ENCODE results near the gene GJA1. TPM values are rescaled to one million over a fixed set of nuclear protein-coding genes. Genes with fewer than 3 reads are reported as not detected.

The GJA1 gene
- total and polyA plus RNA-seq, 8 donors, result 3.3 to 30.0 (median 6.6) TPM

GRCh38 chr6:121463087-121463486, 27.6 kb downstream of the GJA1 start:
- Histone ChIP-seq H3K36me3 (no peaks in the 10 kb centered on the region), H3K4me1 (no peaks in the 10 kb centered on the region), H3K27me3 (no peaks in the 10 kb centered on the region), H3K9me3 (no peaks in the 10 kb centered on the region), H3K27ac (no peak overlapping the region), H3K4me3 (no peak overlapping the region)
- intact Hi-C loops (cut with DNase I), result no loop called here
- no peak for TF ChIP-seq CTCF (IDR thresholded peaks at IDR 0.05)
- DNase-seq (no peak), ATAC-seq (no peak), FAIRE-seq (no peak)
- WGBS, 2 donors, result 79% methylated on average over 3 of the region's 3 CpGs

GRCh38 chr6:121465101-121465500, 29.7 kb downstream of the GJA1 start:
- WGBS, 2 donors, result 88 to 93% methylated on average over 6 of the region's 6 CpGs
- ATAC-seq, result no peak
- DNase-seq, result no peak
- Histone ChIP-seq H3K9me3 (no peaks in the 10 kb centered on the region), H3K36me3 (no peaks in the 10 kb centered on the region), H3K4me1 (no peaks in the 10 kb centered on the region), H3K4me3 (no peak overlapping the region), H3K27ac (no peak overlapping the region), H3K27me3 (no peaks in the 10 kb centered on the region)
- FAIRE-seq, result no peak
- no peak for TF ChIP-seq CTCF (IDR thresholded peaks at IDR 0.05)
- intact Hi-C loops (cut with DNase I), result no loop called here

- H3K4me1 ChIP-seq, result no peaks in the 10 kb centered on the region
- no peaks in the 10 kb centered on the region for H3K27me3 ChIP-seq
- no peaks in the 10 kb centered on the region for H3K36me3 ChIP-seq
- ATAC-seq (no peak), FAIRE-seq (no peak), DNase-seq (no peak)
- WGBS, 2 donors, result 88 to 91% methylated on average over 21 of the region's 21 CpGs
- TF ChIP-seq CTCF (IDR thresholded peaks at IDR 0.05), result no peak
- H3K4me3 ChIP-seq, result no peak overlapping the region
- intact Hi-C loops (cut with DNase I), result no loop called here
- no peak overlapping the region for H3K27ac ChIP-seq
- H3K9me3 ChIP-seq, result no peaks in the 10 kb centered on the region
Measured at GRCh38 chr6:121479486-121480098, 44.1 kb downstream of the GJA1 start.

- intact Hi-C loops (cut with DNase I), result no loop called here
- no peak for FAIRE-seq
- H3K4me3 ChIP-seq, result no peak overlapping the region
- no peaks in the 10 kb centered on the region for H3K27me3 ChIP-seq
- TF ChIP-seq CTCF (IDR thresholded peaks at IDR 0.05), result no peak
- no peaks in the 10 kb centered on the region for H3K9me3 ChIP-seq
- no peak for ATAC-seq
- no peaks in the 10 kb centered on the region for H3K36me3 ChIP-seq
- no peaks in the 10 kb centered on the region for H3K4me1 ChIP-seq
- no peak overlapping the region for H3K27ac ChIP-seq
- DNase-seq, result no peak
- WGBS, 2 donors, result 82 to 86% methylated on average over 18 of the region's 18 CpGs
Measured at GRCh38 chr6:121480099-121480713, 44.8 kb downstream of the GJA1 start.

GRCh38 chr6:121482004-121482693, 46.7 kb downstream of the GJA1 start:
- DNase-seq (no peak), FAIRE-seq (peak; percentile 34), ATAC-seq (no peak)
- intact Hi-C loops (cut with DNase I), result no loop called here
- H3K9me3 ChIP-seq, result no peaks in the 10 kb centered on the region
- 91 to 94% methylated on average over 6 of the region's 6 CpGs for WGBS, 2 donors
- H3K36me3 ChIP-seq, result no peaks in the 10 kb centered on the region
- H3K4me1 ChIP-seq, result no peaks in the 10 kb centered on the region
- H3K27me3 ChIP-seq, result no peaks in the 10 kb centered on the region
- no peak overlapping the region for H3K4me3 ChIP-seq
- no peak overlapping the region for H3K27ac ChIP-seq
- no peak for TF ChIP-seq CTCF (IDR thresholded peaks at IDR 0.05)
